Measurements from ENCODE around the gene BCAM. TPM values are rescaled to one million over a fixed set of nuclear protein-coding genes. Genes with fewer than 3 reads are reported as not detected.

BCAM gene
- total and polyA plus RNA-seq, 2 of the 4 experiments (the other 2 are of a cell fraction): 2.3 to 35.7 TPM

DNA sequence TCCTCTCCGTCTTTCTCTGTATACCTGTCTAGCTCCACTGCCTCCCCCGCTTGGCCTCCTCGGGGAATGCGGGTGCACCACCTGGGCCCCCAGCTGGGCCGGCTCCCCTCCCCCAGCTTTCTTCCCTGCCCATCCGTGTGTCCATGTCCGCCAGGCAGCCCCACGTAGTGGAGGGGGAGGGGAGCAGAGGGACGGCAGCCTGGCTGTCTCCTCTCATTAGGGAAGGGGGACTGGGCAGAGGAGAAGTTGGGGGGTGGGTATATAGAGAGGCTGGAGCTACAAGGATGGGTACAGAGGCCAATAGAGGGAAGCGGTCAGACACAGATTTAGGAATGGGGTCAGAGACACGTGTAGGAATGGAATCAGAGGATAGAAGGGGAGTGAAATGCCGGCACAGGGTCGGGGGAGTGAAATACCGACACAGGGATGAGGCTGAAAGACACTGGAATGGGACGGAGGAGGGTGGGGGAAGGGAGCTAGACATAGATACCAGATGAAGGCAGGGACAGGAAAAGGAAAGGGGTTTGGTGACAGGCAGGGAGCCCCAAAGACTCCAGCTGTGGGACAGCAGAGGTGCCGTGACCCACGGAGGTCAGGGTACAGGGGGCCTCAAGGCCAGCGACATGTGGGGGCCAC is 40.0 kb downstream of the BCAM start:
- Histone ChIP-seq H3K9ac (ENCODE audit: low read depth, low read length) (peak overlapping the region; percentile 100), H3K27ac (ENCODE audit: insufficient read depth, low read length) (peak overlapping the region; percentile 97), H3K56ac (ENCODE audit: extremely low read depth, insufficient read depth, low read length) (peak overlapping the region; percentile 38; the same call in 1 of the 2 replicates), H2BK120ac (ENCODE audit: low read depth, low read length) (peak overlapping the region; percentile 43), H3K14ac (replicated peaks; ENCODE audit: low read depth, low read length) (peak overlapping the region; percentile 73), H2BK20ac (ENCODE audit: low read depth, low read length) (0 out of 2 replicates have a peak overlapping the region, but pooled peaks have one; percentile 44), H2AK5ac (ENCODE audit: low read depth, low read length) (peak overlapping the region; percentile 89), H3K4me3 (ENCODE audit: insufficient read depth, low read depth, low read length) (peak overlapping the region; percentile 97), H3K9me1 (ENCODE audit: insufficient read depth, low read length) (peaks cover 11% of the 10 kb centered on the region), H4K91ac (ENCODE audit: insufficient read depth, low read depth, low read length) (peak overlapping the region; percentile 40; the same call in 1 of the 2 replicates), H3K27me3 (ENCODE audit: control insufficient read depth, insufficient read depth, low read length) (no peaks in the 10 kb centered on the region), H2BK15ac (ENCODE audit: low read depth, low read length) (no peak overlapping the region; the same call in 2 of the 3 replicates), H3K4me1 (ENCODE audit: control insufficient read depth, insufficient read depth, low read length) (peaks cover 12% of the 10 kb centered on the region), H4K8ac (ENCODE audit: low read depth in 2 of 2, low read length in 2 of 2) (peak overlapping the region in 1 of 2 experiments; percentile 56; a peak in 2 of 4 replicates), H4K5ac (ENCODE audit: low read depth, low read length) (peak overlapping the region; percentile 31), H2AK9ac (replicated peaks; ENCODE audit: low read depth, low read length, poor library complexity) (peak overlapping the region; percentile 67), H3K4ac (ENCODE audit: low read depth, low read length) (peak overlapping the region; percentile 84), H3K9me3 (ENCODE audit: control insufficient read depth, insufficient read depth, low read length) (no peaks in the 10 kb centered on the region), H4K20me1 (ENCODE audit: insufficient read depth, low read length) (peaks cover 62% of the 10 kb centered on the region), H3K23ac (ENCODE audit: low read depth, low read length) (peak overlapping the region; percentile 97), H2AFZ (replicated peaks; ENCODE audit: low read length, poor library complexity) (peak overlapping the region; percentile 72), H3K4me2 (ENCODE audit: low read depth, low read length) (peak overlapping the region; percentile 95), H3K18ac (ENCODE audit: low read depth, low read length) (peak overlapping the region; percentile 18; the same call in 1 of the 2 replicates), H3K36me3 (ENCODE audit: control insufficient read depth, insufficient read depth, low read length) (peaks cover 9% of the 10 kb centered on the region), H3K79me1 (ENCODE audit: low read depth in 1 of 2, low read length in 2 of 2) (peaks cover 4 to 60% of the 10 kb centered on the region in 2 experiments; a peak in 3 of 4 replicates), H2BK5ac (ENCODE audit: low read depth, low read length, poor library complexity, severe bottlenecking) (peak overlapping the region; percentile 51)
- dilution Hi-C loops (cut with HindIII; ENCODE audit: low sequenced_read_pairs, unreplicated experiment) (no loop called here), in situ Hi-C loops (cut with MboI; ENCODE audit: low sequenced_read_pairs) (no loop called here), intact Hi-C loops (cut with micrococcal nuclease) (loop anchor here (5.0 kb wide), 1 partner anchor 277 kb away; no protein-coding TSS in a partner anchor)
- BruUV-seq (replicated peaks): no TSS peak
- TF ChIP-seq FOS (IDR thresholded peaks at IDR 0.05; ENCODE audit: low read depth, low read length): no peak
- no peak for TF ChIP-seq BHLHE40 (IDR thresholded peaks at IDR 0.05; ENCODE audit: low read depth, low read length)
- TF ChIP-seq SMC3 (IDR thresholded peaks at IDR 0.05; ENCODE audit: low read depth, low read length): no peak
- TF ChIP-seq MAFK (IDR thresholded peaks at IDR 0.05; ENCODE audit: low read depth, low read length): no peak
- TF ChIP-seq MAZ (IDR thresholded peaks at IDR 0.05; ENCODE audit: borderline replicate concordance, low read depth, low read length): no peak
- no peak for TF ChIP-seq RFX5 (IDR thresholded peaks at IDR 0.05; ENCODE audit: low read depth, low read length)
- no peak for TF ChIP-seq CEBPB (IDR thresholded peaks at IDR 0.05; ENCODE audit: low read depth, low read length)
- no peak for TF ChIP-seq CHD1 (IDR thresholded peaks at IDR 0.05; ENCODE audit: low read depth, low read length)
- TF ChIP-seq, protein P1, sequence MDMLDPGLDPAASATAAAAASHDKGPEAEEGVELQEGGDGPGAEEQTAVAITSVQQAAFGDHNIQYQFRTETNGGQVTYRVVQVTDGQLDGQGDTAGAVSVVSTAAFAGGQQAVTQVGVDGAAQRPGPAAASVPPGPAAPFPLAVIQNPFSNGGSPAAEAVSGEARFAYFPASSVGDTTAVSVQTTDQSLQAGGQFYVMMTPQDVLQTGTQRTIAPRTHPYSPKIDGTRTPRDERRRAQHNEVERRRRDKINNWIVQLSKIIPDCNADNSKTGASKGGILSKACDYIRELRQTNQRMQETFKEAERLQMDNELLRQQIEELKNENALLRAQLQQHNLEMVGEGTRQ (IDR thresholded peaks at IDR 0.05; ENCODE audit: low read depth, low read length): no peak
- no peak for TF ChIP-seq RAD21 (IDR thresholded peaks at IDR 0.05; ENCODE audit: low read length)
- TF ChIP-seq MXI1 (IDR thresholded peaks at IDR 0.05; ENCODE audit: borderline replicate concordance, low read depth, low read length): no peak
- TF ChIP-seq, protein P2, sequence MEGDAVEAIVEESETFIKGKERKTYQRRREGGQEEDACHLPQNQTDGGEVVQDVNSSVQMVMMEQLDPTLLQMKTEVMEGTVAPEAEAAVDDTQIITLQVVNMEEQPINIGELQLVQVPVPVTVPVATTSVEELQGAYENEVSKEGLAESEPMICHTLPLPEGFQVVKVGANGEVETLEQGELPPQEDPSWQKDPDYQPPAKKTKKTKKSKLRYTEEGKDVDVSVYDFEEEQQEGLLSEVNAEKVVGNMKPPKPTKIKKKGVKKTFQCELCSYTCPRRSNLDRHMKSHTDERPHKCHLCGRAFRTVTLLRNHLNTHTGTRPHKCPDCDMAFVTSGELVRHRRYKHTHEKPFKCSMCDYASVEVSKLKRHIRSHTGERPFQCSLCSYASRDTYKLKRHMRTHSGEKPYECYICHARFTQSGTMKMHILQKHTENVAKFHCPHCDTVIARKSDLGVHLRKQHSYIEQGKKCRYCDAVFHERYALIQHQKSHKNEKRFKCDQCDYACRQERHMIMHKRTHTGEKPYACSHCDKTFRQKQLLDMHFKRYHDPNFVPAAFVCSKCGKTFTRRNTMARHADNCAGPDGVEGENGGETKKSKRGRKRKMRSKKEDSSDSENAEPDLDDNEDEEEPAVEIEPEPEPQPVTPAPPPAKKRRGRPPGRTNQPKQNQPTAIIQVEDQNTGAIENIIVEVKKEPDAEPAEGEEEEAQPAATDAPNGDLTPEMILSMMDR (conservative IDR thresholded peaks at IDR 0.05; ENCODE audit: low read depth, low read length): no peak
- DNase-seq (no peak), ATAC-seq (ENCODE audit: low read depth) (no peak)
- ChIA-PET POLR2A (ENCODE audit: unreplicated experiment) (no interaction called here), CTCF (interaction anchor here (1.0 kb wide), 1 partner anchor 78 kb away, joined by 3 read pairs; no protein-coding TSS in a partner anchor)
- WGBS, 2 experiments (ENCODE audit: extremely low coverage in 2 of 2, insufficient read length in 1 of 2): 19% methylated on average over 9 of the region's 18 CpGs; no CpG with 5 or more reads in 1 of the 2 experiments
